WERI-Rb-1 (cell line): ENCODE measurements around the gene KCNJ18.

Experiments
- DNase-seq: peaks from one replicate; pipeline ENCODE4 v3.0.0-alpha.2; 2020
- H3K27ac ChIP-seq: fragments of 250-450 bp; sonication (Bioruptor Pico); 2 replicates; pipeline ENCODE4 v1.5.1; 2020; ENCODE audit warnings: mild to moderate bottlenecking, moderate library complexity
- H3K27me3 ChIP-seq: fragments of 250-450 bp; sonication (Bioruptor Pico); 2 replicates; pipeline ENCODE4 v1.5.1; 2021; ENCODE audit warnings: mild to moderate bottlenecking, low read depth, moderate library complexity; ENCODE audit not compliant: insufficient read depth, severe bottlenecking
- H3K36me3 ChIP-seq: fragments of 250-450 bp; sonication (Bioruptor Pico); 2 replicates; pipeline ENCODE4 v1.5.1; 2020; ENCODE audit warnings: mild to moderate bottlenecking, moderate library complexity
- H3K4me3 ChIP-seq: 2 replicates; pipeline ENCODE4 v1.5.1; 2011; ENCODE audit warnings: low read depth, mild to moderate bottlenecking, control low read depth, low read length
- H3K9me3 ChIP-seq: fragments of 250-450 bp; sonication (Bioruptor Pico); 2 replicates; pipeline ENCODE4 v1.5.1; 2021; ENCODE audit warnings: mild to moderate bottlenecking, moderate library complexity; ENCODE audit not compliant: severe bottlenecking
- TF ChIP-seq, protein P1 (sequence below): IDR thresholded peaks from 2 replicates; pipeline ENCODE4 v1.5.1; 2011; ENCODE audit warnings: low read depth, mild to moderate bottlenecking, control low read depth, inconsistent platforms, low read length

The KCNJ18 gene

GRCh38 chr17:21676281-21677111 lies 15.8 kb upstream of the KCNJ18 start:
- H3K9me3 ChIP-seq, result peaks cover 3% of the 10 kb centered on the region
- H3K27me3 ChIP-seq, result peaks cover 73% of the 10 kb centered on the region
- DNase-seq, result no peak
- TF ChIP-seq, protein P1, sequence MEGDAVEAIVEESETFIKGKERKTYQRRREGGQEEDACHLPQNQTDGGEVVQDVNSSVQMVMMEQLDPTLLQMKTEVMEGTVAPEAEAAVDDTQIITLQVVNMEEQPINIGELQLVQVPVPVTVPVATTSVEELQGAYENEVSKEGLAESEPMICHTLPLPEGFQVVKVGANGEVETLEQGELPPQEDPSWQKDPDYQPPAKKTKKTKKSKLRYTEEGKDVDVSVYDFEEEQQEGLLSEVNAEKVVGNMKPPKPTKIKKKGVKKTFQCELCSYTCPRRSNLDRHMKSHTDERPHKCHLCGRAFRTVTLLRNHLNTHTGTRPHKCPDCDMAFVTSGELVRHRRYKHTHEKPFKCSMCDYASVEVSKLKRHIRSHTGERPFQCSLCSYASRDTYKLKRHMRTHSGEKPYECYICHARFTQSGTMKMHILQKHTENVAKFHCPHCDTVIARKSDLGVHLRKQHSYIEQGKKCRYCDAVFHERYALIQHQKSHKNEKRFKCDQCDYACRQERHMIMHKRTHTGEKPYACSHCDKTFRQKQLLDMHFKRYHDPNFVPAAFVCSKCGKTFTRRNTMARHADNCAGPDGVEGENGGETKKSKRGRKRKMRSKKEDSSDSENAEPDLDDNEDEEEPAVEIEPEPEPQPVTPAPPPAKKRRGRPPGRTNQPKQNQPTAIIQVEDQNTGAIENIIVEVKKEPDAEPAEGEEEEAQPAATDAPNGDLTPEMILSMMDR, result no peak
- no peak overlapping the region for H3K4me3 ChIP-seq
- no peaks in the 10 kb centered on the region for H3K36me3 ChIP-seq
- no peak overlapping the region for H3K27ac ChIP-seq

DNA sequence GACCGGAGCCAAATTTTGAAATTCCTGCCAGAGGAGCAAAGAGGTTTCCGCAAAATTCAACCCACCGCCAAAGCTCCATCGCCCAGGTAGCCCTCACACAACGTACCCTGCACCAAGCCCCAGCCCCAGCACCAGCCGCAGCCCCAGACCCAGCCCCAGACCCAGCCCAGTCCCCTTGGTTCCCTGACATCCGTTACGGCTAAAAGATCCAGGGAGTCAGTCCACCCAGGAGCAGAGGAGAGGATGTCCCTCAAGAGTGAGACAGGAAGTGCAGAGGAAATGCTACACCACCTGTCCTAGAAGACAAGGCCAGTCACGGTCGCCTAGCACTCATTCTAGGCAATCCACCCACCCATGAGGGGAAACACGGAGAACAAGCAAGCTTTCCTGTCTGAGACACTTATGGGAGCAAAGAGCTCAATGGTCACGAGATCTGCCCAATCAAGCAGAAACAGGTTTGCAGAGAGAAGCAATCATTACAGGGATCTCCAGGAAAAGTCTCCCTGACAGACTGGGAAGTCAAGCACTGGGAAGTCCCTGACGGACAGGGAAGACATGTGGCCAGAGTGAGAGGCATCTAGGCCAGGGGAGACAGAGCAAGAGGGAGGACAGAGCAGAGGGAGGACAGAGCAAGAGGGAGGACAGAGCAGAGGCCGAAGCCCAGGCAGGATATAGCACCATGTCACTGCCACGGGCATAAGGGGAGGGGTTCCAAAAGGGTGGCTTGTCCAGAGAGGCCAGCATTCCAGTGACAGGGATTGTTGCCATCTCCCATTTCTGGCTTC lies 15.0 kb upstream of the KCNJ18 start:
- no peaks in the 10 kb centered on the region for H3K36me3 ChIP-seq
- DNase-seq, result no peak
- H3K27ac ChIP-seq, result no peak overlapping the region
- H3K9me3 ChIP-seq, result peaks cover 3% of the 10 kb centered on the region
- TF ChIP-seq, protein P1, result no peak
- no peak overlapping the region for H3K4me3 ChIP-seq
- peaks cover 73% of the 10 kb centered on the region for H3K27me3 ChIP-seq

DNA sequence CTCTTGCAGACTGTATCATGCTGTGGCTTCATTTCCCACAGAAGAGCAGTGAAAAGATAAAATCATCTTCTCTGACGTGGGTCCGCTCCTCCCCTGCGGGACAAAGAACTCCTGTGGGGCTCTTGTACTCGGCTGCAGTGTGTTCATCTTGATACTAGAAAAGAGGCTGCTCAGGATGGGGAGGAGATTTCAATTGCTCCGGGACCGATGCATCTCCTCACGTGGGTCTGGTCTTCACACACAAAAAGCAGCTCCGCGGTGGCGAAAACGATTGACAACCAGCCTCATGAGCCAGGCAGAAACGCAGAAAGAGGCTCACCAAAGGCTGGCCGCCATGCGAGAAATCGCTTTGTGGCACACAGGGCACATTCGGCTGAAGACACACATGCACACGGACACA lies 14.4 kb upstream of the KCNJ18 start:
- Histone ChIP-seq H3K4me3 (no peak overlapping the region), H3K9me3 (peaks cover 3% of the 10 kb centered on the region), H3K27ac (no peak overlapping the region), H3K36me3 (no peaks in the 10 kb centered on the region), H3K27me3 (peaks cover 69% of the 10 kb centered on the region)
- TF ChIP-seq, protein P1, result no peak
- no peak for DNase-seq

GRCh38 chr17:21678393-21679081 lies 13.8 kb upstream of the KCNJ18 start:
- Histone ChIP-seq H3K4me3 (no peak overlapping the region), H3K27ac (no peak overlapping the region), H3K36me3 (no peaks in the 10 kb centered on the region), H3K27me3 (peaks cover 63% of the 10 kb centered on the region), H3K9me3 (peaks cover 3% of the 10 kb centered on the region)
- TF ChIP-seq, protein P1, result no peak
- DNase-seq, result no peak

GRCh38 chr17:21679256-21680146 lies 12.8 kb upstream of the KCNJ18 start:
- H3K4me3 ChIP-seq, result no peak overlapping the region
- DNase-seq, result no peak
- peaks cover 53% of the 10 kb centered on the region for H3K27me3 ChIP-seq
- H3K36me3 ChIP-seq, result no peaks in the 10 kb centered on the region
- H3K27ac ChIP-seq, result no peak overlapping the region
- peaks cover 3% of the 10 kb centered on the region for H3K9me3 ChIP-seq
- TF ChIP-seq, protein P1, result no peak
